ENCODE results near the gene ZFP64.
"Not testable (repeated sequence)": the region's sequence is repeated elsewhere in the genome, so short reads cannot be mapped to it uniquely, and the experiment has no call there.

- TF ChIP-seq CTCF (IDR thresholded peaks at IDR 0.05; ENCODE audit: insufficient read depth, low read depth, low read length); EZH2 (IDR thresholded peaks at IDR 0.05; ENCODE audit: insufficient read depth, low read length): not testable (repeated sequence)
These were observed 1.1 kb upstream of the ZFP64 start for GRCh38 chr20:52192719-52193007.
